Parathyroid adenoma (tissue), 2 donors: ENCODE data around the gene ZNF853.

Experiments
- H2AFZ ChIP-seq: fragments of 300-600 bp; sonication (generic); one replicate; pipeline ENCODE4 v1.7.0; 2017; ENCODE audit warnings: antibody characterized with exemption, mild to moderate bottlenecking
- H3K27ac ChIP-seq: fragments of 300-600 bp; sonication (generic); one replicate; pipeline ENCODE4 v1.7.0; 2017
- H3K27me3 ChIP-seq: fragments of 300-600 bp; sonication (generic); one replicate; pipeline ENCODE4 v1.7.0; 2017; ENCODE audit warnings: low read length; ENCODE audit not compliant: control insufficient read depth, insufficient read depth
- H3K36me3 ChIP-seq: fragments of 300-600 bp; sonication (generic); one replicate; pipeline ENCODE4 v1.7.0; 2017; ENCODE audit warnings: low read length; ENCODE audit not compliant: control insufficient read depth, insufficient read depth
- H3K4me1 ChIP-seq: fragments of 300-600 bp; sonication (generic); one replicate; pipeline ENCODE4 v1.7.0; 2017; ENCODE audit warnings: control low read depth
- H3K4me2 ChIP-seq: fragments of 300-600 bp; sonication (generic); one replicate; pipeline ENCODE4 v1.7.0; 2017; ENCODE audit warnings: low read length
- H3K4me3 ChIP-seq: fragments of 300-600 bp; sonication (generic); one replicate; pipeline ENCODE4 v1.7.0; 2017; ENCODE audit warnings: low read depth, low read length
- H3K79me2 ChIP-seq: fragments of 300-600 bp; sonication (generic); one replicate; pipeline ENCODE4 v1.7.0; 2017; ENCODE audit warnings: control low read depth
- H3K9ac ChIP-seq: fragments of 300-600 bp; sonication (generic); one replicate; pipeline ENCODE4 v1.7.0; 2017; ENCODE audit warnings: mild to moderate bottlenecking
- H3K9me3 ChIP-seq: fragments of 300-600 bp; sonication (generic); one replicate; pipeline ENCODE4 v1.7.0; 2017; ENCODE audit warnings: low read length; ENCODE audit not compliant: control insufficient read depth
- CTCF ChIP-seq: fragments of 300-600 bp; sonication (generic); IDR thresholded peaks from one replicate; pipeline ENCODE4 v1.7.0; 2017; ENCODE audit warnings: antibody characterized with exemption, mild to moderate bottlenecking
- donor health status: primary hyperparathyroidism.

Gene ZNF853

GRCh38 chr7:6648066-6648814 lies 32.8 kb downstream of the ZNF853 start:
- TF ChIP-seq CTCF: no peak
- no peak overlapping the region for H3K27ac ChIP-seq
- no peaks in the 10 kb centered on the region for H3K36me3 ChIP-seq

GRCh38 chr7:6648815-6649104 lies 33.4 kb downstream of the ZNF853 start:
- Histone ChIP-seq H3K27me3 (no peaks in the 10 kb centered on the region), H3K9me3 (no peaks in the 10 kb centered on the region), H3K79me2 (peaks cover 1% of the 10 kb centered on the region), H3K36me3 (no peaks in the 10 kb centered on the region), H3K9ac (no peak overlapping the region), H3K4me3 (no peak overlapping the region), H3K4me1 (no peaks in the 10 kb centered on the region), H3K27ac (no peak overlapping the region), H3K4me2 (no peak overlapping the region), H2AFZ (no peak overlapping the region)
- no peak for TF ChIP-seq CTCF

More at GRCh38 chr7:6648066-6648814, 32.8 kb downstream of the ZNF853 start:
- Histone ChIP-seq H2AFZ (no peak overlapping the region), H3K4me3 (no peak overlapping the region), H3K9ac (no peak overlapping the region), H3K27me3 (no peaks in the 10 kb centered on the region), H3K79me2 (peaks cover 3% of the 10 kb centered on the region), H3K9me3 (no peaks in the 10 kb centered on the region), H3K4me2 (no peak overlapping the region), H3K4me1 (no peaks in the 10 kb centered on the region)

GRCh38 chr7:6649241-6649961 lies 34.0 kb downstream of the ZNF853 start:
- H3K9me3 ChIP-seq: no peaks in the 10 kb centered on the region
- no peak overlapping the region for H3K4me2 ChIP-seq
- H3K36me3 ChIP-seq: no peaks in the 10 kb centered on the region
- no peak for TF ChIP-seq CTCF
- H3K4me1 ChIP-seq: no peaks in the 10 kb centered on the region
- no peak overlapping the region for H2AFZ ChIP-seq
- no peak overlapping the region for H3K4me3 ChIP-seq
- H3K9ac ChIP-seq: no peak overlapping the region
- H3K27me3 ChIP-seq: no peaks in the 10 kb centered on the region
- H3K27ac ChIP-seq: no peak overlapping the region
- no peaks in the 10 kb centered on the region for H3K79me2 ChIP-seq

GRCh38 chr7:6650086-6650485 lies 34.7 kb downstream of the ZNF853 start:
- no peaks in the 10 kb centered on the region for H3K4me1 ChIP-seq
- no peak overlapping the region for H3K27ac ChIP-seq
- no peak overlapping the region for H3K4me2 ChIP-seq
- H3K79me2 ChIP-seq: no peaks in the 10 kb centered on the region
- no peak overlapping the region for H2AFZ ChIP-seq
- H3K36me3 ChIP-seq: no peaks in the 10 kb centered on the region
- TF ChIP-seq CTCF: no peak
- H3K4me3 ChIP-seq: no peak overlapping the region
- H3K9me3 ChIP-seq: no peaks in the 10 kb centered on the region
- H3K27me3 ChIP-seq: no peaks in the 10 kb centered on the region
- no peak overlapping the region for H3K9ac ChIP-seq
